ENCODE data around the gene PRAMEF8. TPM values are rescaled to one million over a fixed set of nuclear protein-coding genes. Genes with fewer than 3 reads are reported as not detected.
"Not testable (repeated sequence)": the region's sequence is repeated elsewhere in the genome, so short reads cannot be mapped to it uniquely, and the experiment has no call there.

PRAMEF8 gene
- not detected in 2 replicates for total RNA-seq (2014; rRNA removed)
- not detected for polyA plus RNA-seq (2012)

DNA sequence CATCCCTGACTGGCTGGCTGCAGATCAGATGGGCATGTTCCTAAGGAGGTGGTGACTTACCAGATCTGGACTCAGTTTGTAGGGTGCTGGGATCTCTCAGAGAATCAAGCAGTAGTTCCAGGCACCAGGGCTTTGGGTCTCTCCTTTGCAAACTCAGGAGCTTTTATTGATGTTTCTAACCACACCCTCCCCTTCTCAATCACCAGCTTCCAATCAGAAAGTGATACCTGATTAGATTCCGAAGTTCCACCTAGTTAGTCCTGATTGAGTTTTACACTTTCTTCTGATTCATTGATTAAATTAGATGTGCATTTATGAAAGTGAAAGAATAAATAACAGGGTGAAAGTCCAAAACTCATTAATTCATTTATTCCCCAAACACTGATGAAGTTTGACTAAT, at the start of gene PRAMEF8:
Gene PRAMEF8 (minus strand): TSS at position 101 of the 400 bp plus-strand sequence. CDS start 1,046 bp downstream, outside the sequence.
- not testable (repeated sequence) for DNase-seq (ENCODE audit: low read depth)

DNA sequence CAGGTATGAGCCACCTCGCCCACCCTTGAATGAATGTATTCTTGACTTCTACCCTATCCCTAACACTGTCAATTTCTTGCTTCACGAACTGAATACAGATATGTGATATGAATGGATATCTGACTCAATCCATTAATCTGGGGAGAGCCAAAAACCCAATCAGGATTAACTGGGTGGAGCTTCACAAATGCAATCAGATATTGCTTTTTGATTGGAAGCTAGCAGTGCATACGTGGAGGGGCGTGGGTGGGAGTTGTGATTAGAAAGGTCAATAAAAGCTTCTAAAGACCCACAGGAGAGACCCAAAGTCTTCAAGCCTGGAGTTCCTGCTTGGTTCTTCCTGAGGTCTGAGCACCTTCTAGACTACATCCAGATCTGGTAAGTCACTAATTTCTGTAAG, 30.3 kb upstream of the PRAMEF8 start, which contains the start of gene PRAMEF15:
Gene PRAMEF15 (plus strand): TSS at position 301 of the 400 bp plus-strand sequence. CDS start 2,827 bp downstream, outside the sequence.
- not testable (repeated sequence) for DNase-seq (ENCODE audit: low read depth)

DNA sequence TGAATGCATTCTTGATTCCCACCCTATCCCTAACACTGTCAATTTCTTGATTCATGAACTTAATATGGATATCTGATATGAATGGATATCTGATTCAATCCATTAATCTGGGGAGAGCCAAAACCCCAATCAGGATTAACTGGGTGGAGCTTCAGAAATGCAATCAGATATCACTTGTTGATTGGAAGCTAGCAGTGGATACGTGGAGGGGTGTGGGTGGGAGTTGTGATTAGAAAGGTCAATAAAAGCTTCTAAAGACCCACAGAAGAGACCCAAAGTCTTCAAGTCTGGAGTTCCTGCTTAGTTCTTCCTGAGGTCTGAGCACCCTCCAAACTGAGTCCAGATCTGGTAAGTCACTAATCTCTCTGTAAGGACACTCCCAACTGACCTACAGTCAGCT, 18.3 kb upstream of the PRAMEF8 start, which contains the start of gene PRAMEF33:
Gene PRAMEF33 (plus strand): TSS at position 301 of the 400 bp plus-strand sequence. CDS start 2,416 bp downstream, outside the sequence.
- DNase-seq (ENCODE audit: low read depth): not testable (repeated sequence)

DNA sequence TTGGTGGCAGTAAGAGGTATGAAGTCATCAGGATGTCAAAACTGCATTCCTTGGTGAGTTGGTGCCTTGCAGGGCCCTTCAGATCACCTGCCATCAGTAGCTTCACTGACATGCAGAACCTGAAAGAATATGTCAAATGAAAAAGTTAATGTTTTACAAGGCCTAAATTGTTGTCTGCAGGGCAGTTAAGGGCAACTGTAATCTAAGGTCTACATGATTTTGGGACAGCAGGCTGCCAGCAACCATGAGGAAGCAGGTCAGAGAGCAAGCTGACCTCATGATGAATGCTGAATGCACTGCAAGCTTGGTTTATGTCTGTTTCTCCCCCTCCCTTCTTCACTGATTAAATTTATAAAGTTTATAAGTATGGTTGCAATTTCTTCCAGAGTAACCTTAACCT, 17.3 kb upstream of the PRAMEF8 start:
- DNase-seq (ENCODE audit: low read depth): not testable (repeated sequence)

DNA sequence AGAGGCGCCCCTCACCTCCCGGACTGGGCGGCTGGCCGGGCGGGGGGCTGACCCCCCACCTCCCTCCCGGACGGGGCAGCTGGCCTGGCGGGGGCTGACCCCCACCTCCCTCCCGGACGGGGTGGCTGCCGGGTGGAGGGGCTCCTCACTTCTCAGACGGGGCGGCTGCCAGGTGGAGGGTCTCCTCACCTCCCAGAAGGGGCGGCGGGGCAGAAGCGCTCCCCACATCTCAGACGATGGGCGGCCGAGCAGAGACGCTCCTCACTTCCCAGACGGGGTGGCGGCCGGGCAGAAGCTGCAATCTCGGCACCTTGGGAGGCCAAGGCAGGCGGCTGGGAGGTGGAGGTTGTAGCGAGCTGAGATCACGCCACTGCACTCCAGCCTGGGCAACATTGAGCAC, 13.8 kb upstream of the PRAMEF8 start:
- DNase-seq (ENCODE audit: low read depth): not testable (repeated sequence)

DNA sequence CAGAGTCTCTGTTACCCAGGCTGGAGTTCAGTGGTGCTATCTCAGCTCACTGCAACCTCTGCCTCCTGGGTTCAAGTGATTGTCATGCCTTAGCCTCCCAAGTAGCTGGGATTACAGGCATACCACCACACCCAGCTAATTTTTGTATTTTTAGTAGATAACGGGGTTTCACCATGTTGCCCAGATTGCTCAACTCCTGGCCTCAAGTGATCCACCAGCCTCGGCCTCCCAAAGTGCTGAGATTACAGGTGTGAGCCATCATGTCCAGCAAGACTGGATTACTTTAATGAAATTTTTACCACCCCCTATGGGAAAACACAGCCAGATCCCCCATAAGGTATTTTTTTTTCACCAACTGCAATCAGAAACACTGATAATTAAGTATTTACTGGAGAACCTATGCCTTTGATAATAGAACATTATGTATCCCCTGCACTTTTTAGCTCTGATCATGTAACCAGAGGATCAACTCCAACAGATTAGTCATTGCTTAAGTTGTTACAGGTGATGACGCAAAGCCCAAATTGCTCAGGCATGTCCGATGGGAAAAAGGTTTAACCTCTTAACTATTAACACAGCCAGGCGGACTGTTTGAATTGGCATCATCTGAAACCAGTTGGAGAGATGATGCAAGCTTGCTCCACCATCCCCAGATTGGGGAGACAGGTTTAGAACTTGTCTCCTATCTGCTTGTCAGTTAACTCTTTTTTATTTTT, 12.4 kb upstream of the PRAMEF8 start:
- not testable (repeated sequence) for DNase-seq (ENCODE audit: low read depth)

DNA sequence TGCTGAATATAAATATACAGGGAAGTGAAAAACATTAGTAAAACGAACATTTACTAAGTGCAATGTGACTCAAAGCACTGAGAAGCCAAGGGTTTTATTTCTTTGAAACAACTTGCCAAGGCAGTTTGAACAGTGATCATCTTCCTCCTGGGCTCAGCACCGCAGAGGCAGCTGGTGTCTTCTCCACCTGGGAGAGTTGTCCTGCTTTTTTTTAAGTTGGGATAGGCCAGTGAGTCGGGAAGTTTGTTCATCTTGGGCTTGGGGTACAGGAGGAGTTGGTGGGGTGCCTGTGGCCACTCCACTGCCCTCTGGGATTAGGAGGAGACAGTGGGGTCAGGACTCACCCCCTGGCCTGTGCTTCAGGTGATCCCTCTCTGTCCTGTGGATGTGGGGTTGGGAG, 4.1 kb upstream of the PRAMEF8 start:
- not testable (repeated sequence) for DNase-seq (ENCODE audit: low read depth)

DNA sequence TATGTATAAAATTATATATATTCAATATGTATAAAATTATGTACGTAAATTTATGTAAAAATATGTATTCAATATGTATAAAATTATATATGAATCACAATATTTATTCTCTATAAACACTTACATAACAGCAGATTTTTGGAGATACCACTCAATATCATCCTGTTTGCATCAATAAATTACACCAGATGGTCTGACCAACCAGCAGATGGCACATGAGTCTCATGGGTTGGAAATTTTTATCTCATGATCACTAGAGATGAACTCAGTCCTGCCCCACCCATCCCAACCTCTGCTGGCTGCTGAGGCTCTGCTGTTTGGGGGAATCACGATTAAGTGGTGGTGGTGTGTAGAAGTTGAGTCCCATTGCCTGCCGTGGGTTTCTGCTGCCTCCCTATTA, 5.3 kb downstream of the PRAMEF8 start:
- DNase-seq (ENCODE audit: low read depth): not testable (repeated sequence)

DNA sequence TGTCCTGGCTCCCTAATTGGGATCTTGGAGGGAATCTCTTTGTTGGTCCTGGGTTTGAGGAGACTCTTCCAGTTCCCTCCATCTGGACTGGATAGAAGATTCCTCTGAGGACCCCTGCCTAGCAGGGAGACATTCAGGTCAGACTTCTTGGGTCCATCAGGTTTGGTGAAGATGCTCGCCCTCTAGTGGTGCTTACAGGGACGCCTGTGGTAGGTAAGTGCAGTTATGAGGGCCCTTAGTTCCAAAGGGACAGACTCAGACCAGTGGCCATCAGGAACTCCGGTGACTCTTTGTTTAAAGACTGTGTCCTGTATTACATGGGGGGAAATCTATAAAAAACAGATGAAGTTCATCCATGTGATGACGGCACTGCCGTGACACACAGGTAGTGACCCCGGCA, 7.9 kb downstream of the PRAMEF8 start:
- DNase-seq (ENCODE audit: low read depth): not testable (repeated sequence)

DNA sequence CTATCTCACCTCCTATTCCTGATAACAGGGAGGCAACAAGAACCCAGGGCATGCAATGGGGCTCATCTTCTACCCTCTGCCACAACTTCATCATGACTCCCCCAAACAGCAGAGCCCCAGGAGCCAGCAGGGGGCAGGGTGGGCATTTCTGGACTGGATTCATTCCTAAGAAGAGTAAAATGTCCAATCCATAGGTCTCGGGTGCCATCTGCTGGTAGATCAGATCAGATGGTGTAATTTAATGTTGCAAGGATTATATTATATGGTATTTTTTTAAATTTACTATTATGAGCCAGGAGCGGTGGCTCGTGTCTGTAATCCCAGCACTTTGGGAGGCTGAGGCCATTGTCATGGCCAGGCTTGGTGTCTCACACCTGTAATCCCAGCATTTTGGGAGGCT, 19.8 kb downstream of the PRAMEF8 start:
- DNase-seq (ENCODE audit: low read depth): not testable (repeated sequence)

DNA sequence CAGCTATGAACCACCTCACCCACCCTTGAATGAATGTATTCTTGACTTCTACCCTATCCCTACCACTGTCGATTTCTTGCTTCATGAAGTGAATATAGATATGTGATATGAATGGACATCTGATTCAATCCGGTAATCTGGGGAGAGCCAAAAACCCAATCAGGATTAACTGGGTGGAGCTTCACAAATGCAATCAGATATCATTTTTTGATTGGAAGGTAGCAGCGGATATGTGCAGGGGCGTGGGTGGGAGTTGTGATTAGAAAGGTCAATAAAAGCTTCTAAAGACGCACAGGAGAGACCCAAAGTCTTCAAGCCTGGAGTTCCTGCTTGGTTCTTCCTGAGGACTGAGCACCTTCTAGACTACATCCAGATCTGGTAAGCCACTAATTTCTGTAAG, 31.0 kb downstream of the PRAMEF8 start, which contains the start of gene PRAMEF5:
Gene PRAMEF5 (plus strand): TSS at position 301 of the 400 bp plus-strand sequence. CDS start 5,071 bp downstream, outside the sequence.
- DNase-seq (ENCODE audit: low read depth): not testable (repeated sequence)

DNA sequence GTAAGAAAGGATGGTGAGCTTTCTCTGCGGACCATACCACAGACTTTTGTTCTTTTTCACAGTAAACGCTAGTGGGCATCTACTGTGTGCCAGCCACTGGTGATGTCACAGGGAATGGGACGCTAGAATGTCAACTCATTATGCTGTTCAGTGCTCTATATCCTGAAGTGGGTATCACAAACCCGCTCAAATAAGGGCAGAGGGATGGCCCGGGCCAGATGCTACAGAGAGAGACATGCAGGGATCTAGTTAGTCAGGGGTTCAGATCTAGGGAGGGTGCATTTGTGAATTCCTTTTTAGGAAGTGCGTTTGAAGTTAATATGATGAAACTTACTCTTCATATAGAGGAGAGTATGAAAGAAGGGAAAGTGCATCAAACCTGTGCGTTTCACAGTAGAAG, 37.8 kb downstream of the PRAMEF8 start:
- DNase-seq (ENCODE audit: low read depth): not testable (repeated sequence)

DNA sequence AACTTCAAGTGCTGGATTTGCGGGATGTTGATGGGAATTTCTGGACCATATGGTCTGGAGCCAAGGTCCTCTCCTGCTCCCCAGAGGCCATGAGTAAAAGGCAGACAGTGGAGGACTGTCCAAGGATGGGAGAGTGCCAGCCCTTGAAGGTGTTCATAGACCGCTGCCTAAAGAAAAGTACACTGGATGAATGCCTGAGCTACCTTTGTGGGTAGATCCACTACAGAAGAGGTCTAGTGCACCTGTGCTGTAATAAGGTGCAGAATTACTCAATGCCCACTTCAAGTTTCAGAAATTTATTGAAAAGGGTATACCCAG, 38.4 kb downstream of the PRAMEF8 start:
- DNase-seq (ENCODE audit: low read depth): not testable (repeated sequence)

DNA sequence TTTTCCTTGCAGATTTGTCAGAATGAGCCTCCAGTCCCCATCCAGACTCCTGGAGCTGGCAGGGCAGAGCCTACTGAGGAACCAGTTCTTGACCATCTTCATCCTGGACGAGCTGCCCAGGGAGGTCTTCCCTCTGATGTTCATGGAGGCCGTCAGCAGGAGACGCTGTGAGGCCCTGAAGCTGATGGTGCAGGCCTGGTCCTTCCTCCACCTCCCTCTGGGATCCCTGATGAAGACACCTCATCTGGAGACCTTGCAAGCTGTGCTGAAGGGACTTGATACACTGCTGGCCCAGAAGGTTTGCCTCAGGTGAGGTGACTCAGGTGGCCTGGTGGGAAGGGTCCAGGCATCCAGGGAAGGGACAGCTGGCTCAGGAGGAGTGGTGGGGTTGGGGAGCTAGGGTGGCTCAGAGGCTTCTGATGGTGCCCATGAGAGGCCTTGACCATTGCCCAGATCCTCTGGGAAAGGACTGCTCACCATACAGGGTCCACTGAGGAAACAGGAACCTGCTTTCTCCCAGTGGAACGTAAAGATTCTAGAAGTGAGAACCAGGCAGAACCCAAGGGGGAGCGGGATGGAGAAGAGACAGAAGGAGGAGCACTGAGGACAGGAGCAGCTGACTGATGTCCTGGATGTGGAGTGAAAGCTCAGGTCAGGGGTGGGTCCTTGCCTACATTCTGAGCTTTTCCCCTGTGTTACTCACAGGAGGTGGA, 38.9 kb downstream of the PRAMEF8 start:
- DNase-seq (ENCODE audit: low read depth): not testable (repeated sequence)

DNA sequence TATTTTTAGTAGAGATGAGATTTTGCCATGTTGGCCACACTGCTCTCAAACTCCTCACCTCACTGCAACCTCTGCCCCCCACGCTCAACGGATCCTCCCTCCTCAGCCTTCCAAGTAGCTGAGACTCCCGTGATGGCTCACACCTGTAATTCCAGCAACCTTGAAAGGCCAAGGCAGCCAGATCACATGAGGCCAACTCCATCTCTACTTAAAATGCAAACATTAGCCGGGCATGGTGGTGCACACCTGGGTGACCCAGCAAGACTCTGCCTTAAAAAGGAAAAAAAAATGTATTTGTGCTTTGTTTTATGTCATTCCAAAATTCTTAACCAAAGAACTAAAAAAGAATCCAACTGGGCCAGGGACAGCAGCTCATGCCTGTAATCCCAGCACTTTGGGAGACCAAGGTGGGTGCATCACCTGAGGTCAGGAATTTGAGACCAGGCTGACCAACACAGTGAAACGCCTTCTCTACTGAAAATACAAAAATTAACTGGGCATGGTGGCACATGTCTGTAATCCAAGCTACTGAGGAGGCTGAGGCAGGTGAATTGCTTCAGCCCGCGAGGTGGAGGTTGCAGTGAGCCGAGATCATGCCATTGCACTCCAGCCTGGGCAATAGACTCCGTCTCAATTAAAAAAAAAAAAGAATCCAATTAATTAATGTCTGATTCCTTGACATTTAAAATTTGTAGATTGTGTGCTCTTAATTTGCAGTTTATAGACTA, 41.2 kb downstream of the PRAMEF8 start:
- DNase-seq (ENCODE audit: low read depth): not testable (repeated sequence)

DNA sequence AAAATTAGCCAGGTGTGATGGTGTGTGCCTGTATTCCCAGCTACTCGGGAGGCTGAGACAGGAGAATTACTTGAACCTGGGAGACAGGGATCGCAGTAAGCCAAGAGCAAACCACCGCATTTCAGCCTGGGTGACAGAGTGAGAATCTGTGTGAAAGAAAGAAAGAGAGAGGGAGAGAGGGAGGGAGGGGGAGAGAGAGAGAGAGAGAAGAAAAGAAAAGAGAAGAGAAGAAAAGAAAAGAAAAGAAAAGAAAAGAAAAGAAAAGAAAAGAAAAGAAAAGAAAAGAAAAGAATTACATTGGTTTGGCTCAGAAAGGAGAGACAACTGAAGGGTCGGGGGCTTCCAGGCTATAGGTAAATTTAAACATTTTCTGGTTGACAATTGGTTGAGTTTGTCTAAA, 45.3 kb downstream of the PRAMEF8 start:
- not testable (repeated sequence) for DNase-seq (ENCODE audit: low read depth)

DNA sequence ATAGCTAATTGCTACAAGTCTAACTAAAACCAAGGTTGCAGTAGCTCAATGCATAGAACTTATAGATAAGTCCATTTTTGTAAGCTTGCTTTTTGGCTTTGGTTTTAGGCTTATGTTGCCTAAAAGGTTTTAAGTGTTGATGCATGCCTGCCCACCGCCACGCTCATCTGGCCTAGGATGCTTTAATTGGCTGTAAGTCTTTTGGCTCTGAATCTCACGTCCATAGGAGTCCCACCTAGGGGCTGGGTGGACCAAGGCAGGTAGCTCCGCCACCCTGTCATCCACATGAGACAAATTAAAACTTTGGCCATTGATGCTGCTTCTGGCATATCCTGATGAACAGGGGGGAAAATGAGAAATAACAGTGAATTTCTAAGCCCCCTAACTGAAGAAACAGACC, 47.4 kb downstream of the PRAMEF8 start:
- not testable (repeated sequence) for DNase-seq (ENCODE audit: low read depth)

DNA sequence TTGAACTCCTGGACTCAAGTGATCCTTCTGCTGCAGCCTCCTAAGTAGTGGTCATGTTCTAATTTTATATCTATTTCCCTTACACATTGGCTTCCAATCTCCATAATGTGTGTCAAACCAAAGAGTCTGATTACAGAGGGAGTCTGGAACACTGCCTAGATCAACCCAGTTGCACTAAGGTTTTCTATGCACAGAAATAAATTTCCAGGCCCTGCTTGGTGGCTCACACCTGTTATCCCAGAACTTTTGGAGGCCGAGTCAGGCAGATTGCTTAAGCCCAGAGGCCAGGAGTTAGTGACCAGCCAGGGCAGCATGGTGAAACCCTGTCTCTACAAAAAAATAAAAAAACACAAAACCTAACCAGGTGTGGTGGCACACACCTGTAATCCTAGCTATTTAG, 50.9 kb downstream of the PRAMEF8 start:
- DNase-seq (ENCODE audit: low read depth): not testable (repeated sequence)

DNA sequence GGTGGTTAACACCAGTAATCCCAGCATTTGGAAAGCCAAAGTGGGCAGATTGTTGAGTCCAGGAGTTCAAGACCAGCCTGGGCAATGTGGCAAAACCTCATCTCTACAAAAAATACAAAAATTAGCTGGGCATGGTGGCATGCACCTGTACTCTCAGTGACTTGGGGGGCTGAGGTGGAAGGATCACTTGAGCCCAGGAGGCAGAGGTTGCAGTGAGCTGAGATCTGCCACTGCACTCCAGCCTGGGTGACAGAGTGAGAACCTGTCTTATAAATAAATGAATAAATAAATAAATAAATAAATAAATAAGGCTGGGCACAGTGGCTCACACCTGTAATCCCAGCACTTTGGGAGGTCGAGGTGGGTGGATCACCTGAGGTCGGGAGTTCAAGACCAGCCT, 52.9 kb downstream of the PRAMEF8 start:
- DNase-seq (ENCODE audit: low read depth): not testable (repeated sequence)

Measured in LHCN-M2 (cell line).